ENCODE data around the gene IL11. TPM values are rescaled to one million over a fixed set of nuclear protein-coding genes. Genes with fewer than 3 reads are reported as not detected.

The IL11 gene
- total RNA-seq, 1 donor from 2014 or later: 0.21 TPM

DNA sequence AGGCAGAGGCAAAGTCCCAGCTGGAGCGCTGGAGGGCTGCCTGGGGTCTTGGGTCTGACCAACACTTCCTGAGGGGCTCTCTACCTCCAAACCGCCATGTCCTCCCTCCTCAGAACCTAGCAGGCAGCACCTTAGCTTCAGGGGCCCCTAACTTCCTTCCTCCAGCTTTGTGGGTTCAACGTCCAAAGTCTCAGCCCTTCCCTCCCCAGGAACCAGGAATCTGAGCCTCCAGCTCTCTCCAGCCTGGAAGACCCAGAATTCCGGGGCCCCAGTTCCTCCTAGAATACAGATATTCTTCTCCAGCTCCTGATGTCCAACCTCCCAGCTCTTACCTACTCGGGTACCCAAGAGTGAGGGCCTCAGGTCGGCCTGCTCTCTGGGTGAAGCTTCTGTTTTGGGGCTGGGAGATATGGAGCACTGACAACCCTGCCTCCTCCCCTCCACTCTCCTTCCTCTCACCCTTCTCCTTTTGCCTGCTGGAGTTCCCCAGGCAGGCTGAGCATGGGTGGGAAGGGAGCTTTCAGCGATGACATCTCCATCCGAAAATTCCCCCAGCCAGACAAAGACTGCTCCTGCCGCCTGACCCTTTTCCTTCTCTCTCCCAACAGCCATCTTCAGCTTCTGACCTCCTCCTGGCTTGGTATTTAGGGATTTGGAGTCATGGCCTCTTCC, 48.7 kb downstream of the IL11 start:
- H3K4me3 Mint-ChIP-seq (ENCODE audit: unreplicated experiment): no peak overlapping the region
- H3K27ac Mint-ChIP-seq (ENCODE audit: unreplicated experiment): no peak overlapping the region

DNA sequence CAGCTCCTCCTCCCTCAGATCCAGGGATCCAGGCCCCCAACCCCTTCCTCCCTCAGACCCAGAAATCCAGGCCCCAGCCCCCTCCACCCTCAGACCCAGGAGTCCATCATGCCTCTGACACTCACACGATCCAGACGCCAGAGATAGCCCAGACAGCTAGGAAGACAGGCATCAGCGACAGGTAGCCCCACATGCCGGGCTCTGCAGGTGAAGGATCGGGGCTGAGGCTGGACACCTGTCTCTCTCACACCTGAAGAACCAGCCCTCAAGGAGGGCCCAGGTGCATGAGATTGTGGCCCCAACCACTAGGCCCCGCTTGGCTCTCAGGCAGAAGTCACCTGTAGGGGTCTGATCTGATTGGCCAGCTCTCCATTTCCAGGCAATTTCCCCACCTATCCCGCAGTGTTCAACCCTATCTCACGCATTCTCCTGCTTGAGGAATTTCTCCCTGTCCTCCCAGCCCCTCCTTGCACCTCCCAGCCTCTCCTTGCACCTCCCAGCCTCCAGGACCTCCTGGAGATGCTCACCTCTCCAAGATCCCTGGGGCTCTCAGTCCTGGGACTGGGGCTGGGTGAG, 49.3 kb downstream of the IL11 start:
- H3K36me3 Mint-ChIP-seq (ENCODE audit: low read depth, unreplicated experiment): peaks cover 7% of the 10 kb centered on the region
- no peaks in the 10 kb centered on the region for H3K4me1 Mint-ChIP-seq (ENCODE audit: unreplicated experiment)
- H3K27me3 Mint-ChIP-seq (ENCODE audit: unreplicated experiment): peaks cover 6% of the 10 kb centered on the region
- no peak overlapping the region for H3K27ac Mint-ChIP-seq (ENCODE audit: unreplicated experiment)
- DNase-seq (ENCODE audit: low spot score): no peak
- no peaks in the 10 kb centered on the region for H3K9me3 Mint-ChIP-seq (ENCODE audit: unreplicated experiment)
- TF ChIP-seq, protein P1, sequence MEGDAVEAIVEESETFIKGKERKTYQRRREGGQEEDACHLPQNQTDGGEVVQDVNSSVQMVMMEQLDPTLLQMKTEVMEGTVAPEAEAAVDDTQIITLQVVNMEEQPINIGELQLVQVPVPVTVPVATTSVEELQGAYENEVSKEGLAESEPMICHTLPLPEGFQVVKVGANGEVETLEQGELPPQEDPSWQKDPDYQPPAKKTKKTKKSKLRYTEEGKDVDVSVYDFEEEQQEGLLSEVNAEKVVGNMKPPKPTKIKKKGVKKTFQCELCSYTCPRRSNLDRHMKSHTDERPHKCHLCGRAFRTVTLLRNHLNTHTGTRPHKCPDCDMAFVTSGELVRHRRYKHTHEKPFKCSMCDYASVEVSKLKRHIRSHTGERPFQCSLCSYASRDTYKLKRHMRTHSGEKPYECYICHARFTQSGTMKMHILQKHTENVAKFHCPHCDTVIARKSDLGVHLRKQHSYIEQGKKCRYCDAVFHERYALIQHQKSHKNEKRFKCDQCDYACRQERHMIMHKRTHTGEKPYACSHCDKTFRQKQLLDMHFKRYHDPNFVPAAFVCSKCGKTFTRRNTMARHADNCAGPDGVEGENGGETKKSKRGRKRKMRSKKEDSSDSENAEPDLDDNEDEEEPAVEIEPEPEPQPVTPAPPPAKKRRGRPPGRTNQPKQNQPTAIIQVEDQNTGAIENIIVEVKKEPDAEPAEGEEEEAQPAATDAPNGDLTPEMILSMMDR (IDR thresholded peaks at IDR 0.05; ENCODE audit: unreplicated experiment): no peak
- no peak overlapping the region for H3K4me3 Mint-ChIP-seq (ENCODE audit: unreplicated experiment)

More for the DNA sequence above, 48.7 kb downstream of the IL11 start:
- Mint-ChIP-seq H3K4me1 (ENCODE audit: unreplicated experiment) (no peaks in the 10 kb centered on the region), H3K36me3 (ENCODE audit: low read depth, unreplicated experiment) (peaks cover 7% of the 10 kb centered on the region), H3K9me3 (ENCODE audit: unreplicated experiment) (no peaks in the 10 kb centered on the region), H3K27me3 (ENCODE audit: unreplicated experiment) (peaks cover 8% of the 10 kb centered on the region)
- TF ChIP-seq, protein P1 (IDR thresholded peaks at IDR 0.05; ENCODE audit: unreplicated experiment): no peak
- no peak for DNase-seq (ENCODE audit: low spot score)

DNA sequence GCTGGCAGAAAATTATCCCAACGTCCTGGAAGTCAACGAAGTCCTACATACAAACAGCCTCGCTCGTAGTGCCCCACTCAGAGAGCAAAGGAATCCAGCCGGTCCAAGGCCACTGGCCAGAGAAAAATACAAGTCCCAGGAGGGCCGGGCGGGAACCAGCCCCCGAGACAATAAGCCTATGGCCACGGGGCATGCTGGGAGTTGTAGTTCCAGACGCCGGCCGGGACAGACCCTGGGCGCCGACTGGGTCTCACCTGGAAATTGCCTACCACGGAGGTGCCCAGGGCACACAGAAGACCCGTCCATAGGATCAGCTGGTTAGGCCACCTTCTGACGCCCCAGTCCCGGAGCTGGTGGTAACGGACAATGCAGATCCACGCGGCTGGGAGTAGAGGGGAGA, 50.5 kb downstream of the IL11 start:
- Mint-ChIP-seq H3K27ac (ENCODE audit: unreplicated experiment) (no peak overlapping the region), H3K4me3 (ENCODE audit: unreplicated experiment) (peak overlapping the region; percentile 69), H3K36me3 (ENCODE audit: low read depth, unreplicated experiment) (peaks cover 7% of the 10 kb centered on the region), H3K9me3 (ENCODE audit: unreplicated experiment) (no peaks in the 10 kb centered on the region), H3K27me3 (ENCODE audit: unreplicated experiment) (peaks cover 6% of the 10 kb centered on the region), H3K4me1 (ENCODE audit: unreplicated experiment) (no peaks in the 10 kb centered on the region)
- peak; percentile 74 for DNase-seq (ENCODE audit: low spot score)
- TF ChIP-seq, protein P1 (IDR thresholded peaks at IDR 0.05; ENCODE audit: unreplicated experiment): no peak

DNA sequence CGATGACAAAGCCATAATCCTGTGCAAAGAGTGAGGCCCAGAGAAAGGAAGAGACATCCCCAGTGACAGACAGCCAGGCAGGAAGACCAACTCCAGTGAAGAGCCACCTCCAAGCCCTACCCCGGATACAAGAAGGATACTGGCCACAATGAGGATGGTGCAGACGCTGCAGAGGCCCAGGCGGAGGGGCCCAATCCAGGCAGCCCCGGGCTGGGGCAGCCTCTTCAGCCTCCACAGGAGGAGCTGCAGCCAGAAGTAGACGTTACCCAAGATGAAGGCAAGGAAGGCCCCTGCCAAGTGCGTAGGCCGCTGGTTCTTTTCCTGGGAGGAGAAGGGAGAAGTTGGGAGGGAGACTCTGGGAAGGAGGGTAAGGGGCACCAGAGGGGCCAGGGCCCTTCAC, 53.6 kb downstream of the IL11 start:
- H3K4me3 Mint-ChIP-seq (ENCODE audit: unreplicated experiment): no peak overlapping the region
- no peaks in the 10 kb centered on the region for H3K9me3 Mint-ChIP-seq (ENCODE audit: unreplicated experiment)
- peaks cover 11% of the 10 kb centered on the region for H3K27me3 Mint-ChIP-seq (ENCODE audit: unreplicated experiment)
- H3K4me1 Mint-ChIP-seq (ENCODE audit: unreplicated experiment): no peaks in the 10 kb centered on the region
- H3K36me3 Mint-ChIP-seq (ENCODE audit: low read depth, unreplicated experiment): peaks cover under 1% of the 10 kb centered on the region
- no peak overlapping the region for H3K27ac Mint-ChIP-seq (ENCODE audit: unreplicated experiment)
- no peak for DNase-seq (ENCODE audit: low spot score)
- TF ChIP-seq, protein P1 (IDR thresholded peaks at IDR 0.05; ENCODE audit: unreplicated experiment): no peak

DNA sequence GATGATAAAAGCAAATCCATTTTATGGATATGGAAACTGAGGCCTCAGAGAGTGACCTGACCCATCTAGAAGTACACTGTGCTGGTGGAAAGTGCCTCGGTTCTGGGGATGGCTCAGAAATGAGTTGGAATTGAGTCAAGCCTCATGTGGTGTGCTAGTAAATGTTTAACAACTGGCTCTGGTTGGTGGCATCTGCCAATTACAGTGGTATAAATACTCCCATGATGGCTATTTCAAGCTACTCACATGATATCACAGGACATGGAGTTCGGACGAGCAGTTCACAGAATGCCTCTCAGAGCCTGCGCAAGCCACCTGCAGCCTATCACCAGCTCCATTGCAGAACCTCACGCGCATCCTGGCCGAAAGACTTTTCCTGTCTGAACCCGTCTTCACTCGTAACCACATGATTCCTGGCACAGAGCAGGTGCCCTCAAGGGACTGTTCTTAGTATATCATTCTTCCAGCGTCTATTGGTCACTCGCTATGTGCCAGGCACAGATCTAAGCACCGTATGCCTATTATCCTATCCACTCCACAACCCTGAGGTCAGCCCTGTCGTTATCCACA, 54.2 kb downstream of the IL11 start:
- no peak for DNase-seq (ENCODE audit: low spot score)
- Mint-ChIP-seq H3K27me3 (ENCODE audit: unreplicated experiment) (peaks cover 11% of the 10 kb centered on the region), H3K27ac (ENCODE audit: unreplicated experiment) (no peak overlapping the region), H3K4me3 (ENCODE audit: unreplicated experiment) (no peak overlapping the region), H3K9me3 (ENCODE audit: unreplicated experiment) (no peaks in the 10 kb centered on the region), H3K36me3 (ENCODE audit: low read depth, unreplicated experiment) (no peaks in the 10 kb centered on the region), H3K4me1 (ENCODE audit: unreplicated experiment) (no peaks in the 10 kb centered on the region)
- TF ChIP-seq, protein P1 (IDR thresholded peaks at IDR 0.05; ENCODE audit: unreplicated experiment): no peak
